T-cell (primary cell): ENCODE results near the gene ZNF524. TPM values are rescaled to one million over a fixed set of nuclear protein-coding genes. Genes with fewer than 3 reads are reported as not detected.
A peak's percentile ranks its signal among the peaks of the same experiment; 100 is the strongest.

Source experiments
- ATAC-seq, 4 experiments: fragments of 200-7000 bp in 3 of 4; fragments of 150-1000 bp in 1 of 4; cut with Tn5 transposase; replicated peaks in 1 of 4; 1 replicate in 3 of 4; 2 replicates in 1 of 4; pipeline ENCODE4 v1.10.0; 2021; ENCODE audit warnings: moderate library complexity in 3 of 4, mild to moderate bottlenecking in 2 of 4, moderate number of reproducible peaks in 1 of 4
- CTCF ChIA-PET, 2 donors: fragments of 300-600 bp; sonication (Branson Sonifier 250); formaldehyde crosslinking; loops; one replicate each; lab custom pipeline; 2022; ENCODE audit warnings: antibody characterized with exemption in 2 of 2; lab: Charles Lee
- POLR2A ChIA-PET, 2 donors: fragments of 300-600 bp; sonication (Branson Sonifier 250); formaldehyde crosslinking; loops; one replicate each; lab custom pipeline; 2022; ENCODE audit warnings: antibody characterized with exemption in 2 of 2; lab: Charles Lee
- DNase-seq, 35 experiments: peaks; one replicate each; pipeline versions ENCODE4 v3.0.0 to v3.0.0-alpha.2; 2013 to 2023
- H3K27ac ChIP-seq: one replicate; pipeline ENCODE4 v1.5.1; 2013; ENCODE audit warnings: low read length
- H3K27me3 ChIP-seq, 2 experiments: replicated peaks in 1 of 2; 1 replicate in 1 of 2; 2 replicates in 1 of 2; pipeline versions ENCODE4 v1.6.1 to v1.7.0; 2013; ENCODE audit warnings: low read length in 1 of 2, mixed read lengths in 1 of 2; ENCODE audit not compliant: control insufficient read depth in 2 of 2, insufficient read depth in 2 of 2; ENCODE audit errors: extremely low read depth in 1 of 2
- H3K36me3 ChIP-seq, 2 donors: 1 replicate in 1 of 2; 2 replicates in 1 of 2; pipeline versions ENCODE4 v1.6.1 to v1.7.0; 2013; ENCODE audit warnings: low read length in 1 of 2; ENCODE audit not compliant: control insufficient read depth in 2 of 2, insufficient read depth in 1 of 2; ENCODE audit errors: extremely low read depth in 1 of 2
- H3K4me1 ChIP-seq, 2 experiments: 1 replicate in 1 of 2; 2 replicates in 1 of 2; pipeline versions ENCODE4 v1.6.1 to v1.7.0; 2013; ENCODE audit warnings: low read length in 2 of 2, mixed read lengths in 1 of 2; ENCODE audit not compliant: insufficient read depth in 2 of 2, control insufficient read depth in 1 of 2; ENCODE audit errors: extremely low read depth in 1 of 2
- H3K4me3 ChIP-seq, 2 donors: 1 replicate in 1 of 2; 2 replicates in 1 of 2; pipeline versions ENCODE4 v1.5.1 to v1.7.0; 2013; ENCODE audit warnings: mild to moderate bottlenecking in 2 of 2, low read length in 1 of 2, moderate library complexity in 1 of 2; ENCODE audit not compliant: control insufficient read depth in 1 of 2; ENCODE audit errors: extremely low read depth in 1 of 2
- H3K9me3 ChIP-seq: 2 replicates; pipeline ENCODE4 v1.7.0; 2013
- H3K27ac Mint-ChIP-seq, 2 donors: one replicate each; pipeline ENCODE4 v1.8.0; 2020 to 2021; ENCODE audit warnings: mild to moderate bottlenecking in 2 of 2, mixed read lengths in 2 of 2
- H3K27me3 Mint-ChIP-seq, 2 donors: one replicate each; pipeline ENCODE4 v1.8.0; 2021 to 2022; ENCODE audit warnings: mixed read lengths in 2 of 2
- H3K36me3 Mint-ChIP-seq: one replicate; pipeline ENCODE4 v1.8.0; 2021; ENCODE audit warnings: mixed read lengths
- H3K4me1 Mint-ChIP-seq, 3 donors: one replicate each; pipeline ENCODE4 v1.8.0; 2020 to 2022; ENCODE audit warnings: mixed read lengths in 3 of 3, mild to moderate bottlenecking in 1 of 3
- H3K4me3 Mint-ChIP-seq, 3 donors: one replicate each; pipeline ENCODE4 v1.8.0; 2020 to 2022; ENCODE audit warnings: mild to moderate bottlenecking in 3 of 3, mixed read lengths in 3 of 3, moderate library complexity in 3 of 3
- H3K9me3 Mint-ChIP-seq, 3 donors: one replicate each; pipeline ENCODE4 v1.8.0; 2020 to 2022; ENCODE audit warnings: mixed read lengths in 3 of 3
- WGBS: methylation state at CpG from one replicate; pipeline ENCODE4 v1.1.5; 2013; ENCODE audit warnings: missing lambda C conversion rate; ENCODE audit not compliant: insufficient coverage; 5-methylcytosine and 5-hydroxymethylcytosine counted together
- total RNA-seq, 35 experiments: library from RNA in 6 of 35; stranded (reverse) in 6 of 35; fragments of 120-200 nt in 1 of 35; gene quantifications; one replicate each; pipeline versions ENCODE4 v1.2.1 to v1.2.4 and lab custom pipeline; 2013 to 2026

ZNF524 gene
- total RNA-seq, 5 donors from 2014 or later (not counting 1 experiment from before 2014, with no cell fraction given), result 14.9 to 42.2 (median 33.4) TPM

DNA sequence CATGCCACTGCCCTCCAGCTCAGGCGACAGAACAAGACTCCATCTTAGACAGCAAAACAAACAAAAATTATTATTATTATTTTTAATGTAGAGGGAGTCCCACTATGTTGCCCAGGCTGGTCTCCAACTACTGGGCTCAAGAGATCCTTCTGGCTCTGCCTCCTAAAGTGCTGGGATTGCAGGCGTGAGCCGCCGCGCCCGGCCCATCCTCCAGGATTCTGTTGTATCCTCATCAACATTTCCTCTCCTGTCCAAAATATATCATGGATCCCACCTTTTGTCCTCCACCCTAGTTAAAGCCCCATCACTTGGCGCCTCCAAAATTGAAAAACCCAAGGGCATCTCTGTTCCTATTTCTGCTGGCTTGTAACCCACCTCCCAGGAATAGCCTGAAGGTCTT is 23.0 kb downstream of the ZNF524 start:
- peaks cover 30 to 44% of the 10 kb centered on the region in 2 experiments for H3K4me1 ChIP-seq

GRCh38 chr19:55623561-55623960 is 23.5 kb downstream of the ZNF524 start:
- Histone ChIP-seq H3K36me3 (peaks cover 0 to 3% of the 10 kb centered on the region in 2 donors), H3K9me3 (no peaks in the 10 kb centered on the region), H3K27ac (peak overlapping the region; percentile 33), H3K4me3 (no peak overlapping the region), H3K4me1 (peaks cover 30 to 44% of the 10 kb centered on the region in 2 experiments), H3K27me3 (no peaks in the 10 kb centered on the region)
- H3K27me3 Mint-ChIP-seq, result no peaks in the 10 kb centered on the region
- ATAC-seq (no peak), DNase-seq (no peak)
- CTCF ChIA-PET, result interaction anchor here (0.5 to 4.4 kb wide), 6 partner anchors 8 to 120 kb away, joined by 4 to 42 read pairs (median 8); partner anchors contain the start of gene ZNF865 (in 1 of the 2)
- H3K36me3 Mint-ChIP-seq, result peaks cover 3% of the 10 kb centered on the region
- 97% methylated on average over 5 of the region's 7 CpGs for WGBS
- peak overlapping the region in 2 of 3 donors; percentile 84 to 87 for H3K4me3 Mint-ChIP-seq
- H3K27ac Mint-ChIP-seq, result peak overlapping the region; percentile 94 to 95
- H3K9me3 Mint-ChIP-seq, result no peaks in the 10 kb centered on the region
- POLR2A ChIA-PET, result interaction anchor here in 1 of 2 donors (1.5 kb wide), 1 partner anchor 147 kb away, joined by 13 read pairs; the partner anchor contains the start of gene ZNF628
- H3K4me1 Mint-ChIP-seq, result peaks cover 54 to 59% (median 57%) of the 10 kb centered on the region in 3 donors

More for the DNA sequence above, 23.0 kb downstream of the ZNF524 start:
- Histone ChIP-seq H3K9me3 (no peaks in the 10 kb centered on the region), H3K27ac (no peak overlapping the region), H3K36me3 (peaks cover 0 to 3% of the 10 kb centered on the region in 2 donors), H3K27me3 (no peaks in the 10 kb centered on the region), H3K4me3 (no peak overlapping the region)
- ATAC-seq (no peak), DNase-seq (no peak)
- POLR2A ChIA-PET, result interaction anchor here in 1 of 2 donors (0.8 kb wide), 1 partner anchor 10 kb away, joined by 3 read pairs; no protein-coding TSS in a partner anchor
- CTCF ChIA-PET, result interaction anchor here (0.6 to 4.4 kb wide), 4 partner anchors 9 to 71 kb away, joined by 4 to 42 read pairs (median 14); partner anchors contain the start of gene ZNF865 (in 1 of the 2)
- H3K9me3 Mint-ChIP-seq, result no peaks in the 10 kb centered on the region
- WGBS, result 98% methylated on average over 6 of the region's 7 CpGs
- H3K36me3 Mint-ChIP-seq, result peaks cover 3% of the 10 kb centered on the region
- H3K27ac Mint-ChIP-seq, result peak overlapping the region in 1 of 2 donors; percentile 95
- H3K27me3 Mint-ChIP-seq, result no peaks in the 10 kb centered on the region
- H3K4me3 Mint-ChIP-seq, result peak overlapping the region in 1 of 3 donors; percentile 84
- peaks cover 53 to 59% (median 57%) of the 10 kb centered on the region in 3 donors for H3K4me1 Mint-ChIP-seq

- ChIA-PET POLR2A (interaction anchor here (0.6 to 1.7 kb wide), 10 partner anchors 9 to 163 kb away, joined by 3 to 14 read pairs (median 6); partner anchors contain the start of genes FIZ1 (in 2 of the 2), ISOC2 (in 1 of the 2), ZNF524 (in 1 of the 2) and ZNF628 (in 1 of the 2)), CTCF (interaction anchor here (0.5 to 4.4 kb wide), 15 partner anchors 9 to 453 kb away, joined by 3 to 42 read pairs (median 5); partner anchors contain the start of genes ISOC2 (in 1 of the 2), U2AF2 (in 1 of the 2), ZNF524 (in 1 of the 2) and ZNF865 (in 1 of the 2))
- Mint-ChIP-seq H3K4me3 (peak within 1 kb of the TSS; percentile 84 to 87 (median 86)), H3K9me3 (no peaks in the 10 kb centered on the region), H3K36me3 (peaks cover 3% of the 10 kb centered on the region), H3K27me3 (no peaks in the 10 kb centered on the region), H3K4me1 (peaks cover 54 to 58% (median 55%) of the 10 kb centered on the region in 3 donors), H3K27ac (peak within 1 kb of the TSS; percentile 94 to 95)
- Histone ChIP-seq H3K36me3 (peaks cover 0 to 3% of the 10 kb centered on the region in 2 donors), H3K4me1 (peaks cover 30 to 44% of the 10 kb centered on the region in 2 experiments), H3K27ac (peak within 1 kb of the TSS; percentile 88), H3K4me3 (peak within 1 kb of the TSS; percentile 52 to 58), H3K9me3 (no peaks in the 10 kb centered on the region), H3K27me3 (peaks cover 0 to 3% of the 10 kb centered on the region in 2 experiments)
- DNase-seq (peak; percentile 85 to 97 (median 91)), ATAC-seq (peak; percentile 68 to 86 (median 78))
- whole genome bisulfite sequencing, result under 1% methylated on average over 45 of the region's 56 CpGs
These were observed 24.3 kb downstream of the ZNF524 start, which contains the start of gene ZNF784 for GRCh38 chr19:55624109-55625003. ZNF784 (minus strand) TSS chr19:55624566; CDS start chr19:55624561, 5 bp downstream.

DNA sequence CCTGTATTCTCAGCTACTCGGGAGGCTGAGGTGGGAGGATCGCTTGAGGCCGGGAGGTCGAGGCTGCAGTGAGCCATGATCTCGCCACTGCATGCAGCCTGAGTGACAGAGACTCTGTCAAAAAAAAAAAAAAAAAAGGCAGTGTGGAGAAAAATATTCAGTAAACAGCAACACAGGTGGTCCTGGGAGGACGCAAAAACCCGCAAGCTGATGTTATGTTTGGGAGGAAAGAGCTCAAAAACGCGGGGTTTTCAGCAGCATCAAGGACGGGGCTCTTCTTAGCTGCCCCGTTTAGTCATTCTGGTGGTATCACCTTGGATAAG is 24.9 kb downstream of the ZNF524 start:
- peaks cover 0 to 3% of the 10 kb centered on the region in 2 experiments for H3K27me3 ChIP-seq
- H3K36me3 Mint-ChIP-seq, result peaks cover 3% of the 10 kb centered on the region
- H3K4me3 Mint-ChIP-seq, result peak overlapping the region; percentile 84 to 87 (median 86)
- H3K27ac ChIP-seq, result peak overlapping the region; percentile 88
- peaks cover 48 to 53% (median 51%) of the 10 kb centered on the region in 3 donors for H3K4me1 Mint-ChIP-seq
- ATAC-seq, result no peak
- H3K9me3 ChIP-seq, result no peaks in the 10 kb centered on the region
- H3K4me3 ChIP-seq, result peak overlapping the region; percentile 52 to 58
- H3K4me1 ChIP-seq, result peaks cover 30 to 44% of the 10 kb centered on the region in 2 experiments
- H3K9me3 Mint-ChIP-seq, result no peaks in the 10 kb centered on the region
- ChIA-PET POLR2A (interaction anchor here (0.6 to 1.7 kb wide), 7 partner anchors 19 to 163 kb away, joined by 3 to 13 read pairs (median 5); partner anchors contain the start of genes FIZ1 (in 2 of the 2), ISOC2 (in 1 of the 2), ZNF524 (in 1 of the 2) and ZNF628 (in 1 of the 2)), CTCF (interaction anchor here in 1 of 2 donors (0.6 to 4.4 kb wide), 10 partner anchors 8 to 163 kb away, joined by 3 to 42 read pairs (median 5); partner anchors contain the start of genes ISOC2, U2AF2, ZNF524 and ZNF865)
- WGBS, result 45% methylated on average over 7 of the region's 11 CpGs
- peak in 1 of 35 experiments; percentile 41 for DNase-seq
- peak overlapping the region; percentile 94 to 95 for H3K27ac Mint-ChIP-seq
- peaks cover 0 to 3% of the 10 kb centered on the region in 2 donors for H3K36me3 ChIP-seq
- H3K27me3 Mint-ChIP-seq, result no peaks in the 10 kb centered on the region

- CTCF ChIA-PET, result interaction anchor here in 1 of 2 donors (0.6 to 4.4 kb wide), 9 partner anchors 11 to 563 kb away, joined by 3 to 42 read pairs (median 4); partner anchors contain the start of genes FIZ1, KMT5C, RDH13 and ZNF524
- Histone ChIP-seq H3K9me3 (no peaks in the 10 kb centered on the region), H3K4me3 (no peak overlapping the region), H3K27ac (peak overlapping the region; percentile 60), H3K27me3 (peaks cover 0 to 3% of the 10 kb centered on the region in 2 experiments), H3K4me1 (peaks cover 21 to 33% of the 10 kb centered on the region in 2 experiments), H3K36me3 (peaks cover 0 to 3% of the 10 kb centered on the region in 2 donors)
- H3K4me1 Mint-ChIP-seq, result peaks cover 38 to 40% (median 38%) of the 10 kb centered on the region in 3 donors
- peak overlapping the region; percentile 92 to 95 for H3K27ac Mint-ChIP-seq
- H3K36me3 Mint-ChIP-seq, result peaks cover 3% of the 10 kb centered on the region
- no peaks in the 10 kb centered on the region for H3K9me3 Mint-ChIP-seq
- H3K27me3 Mint-ChIP-seq, result no peaks in the 10 kb centered on the region
- peak in 32 of 35 experiments; percentile 33 to 89 (median 57) for DNase-seq
- 15% methylated on average over 10 of the region's 11 CpGs for WGBS
- peak overlapping the region; percentile 71 to 76 (median 76) for H3K4me3 Mint-ChIP-seq
- POLR2A ChIA-PET, result interaction anchor here (0.5 to 1.0 kb wide), 3 partner anchors 165 to 453 kb away, joined by 3 to 7 read pairs (median 4); partner anchors contain the start of gene ISOC2 (in 1 of the 2)
- ATAC-seq, result peak; percentile 33 to 79 (median 66)
These were observed 26.3 kb downstream of the ZNF524 start for GRCh38 chr19:55626350-55626749.
